ENCODE data around the gene NSG1.

NSG1 gene

GRCh38 chr4:4374388-4375098, 12.4 kb upstream of the NSG1 start:
- TF ChIP-seq CTCF (IDR thresholded peaks at IDR 0.05; ENCODE audit: borderline replicate concordance, control extremely low read depth, extremely low read depth, insufficient read depth, missing control alignments), result no peak
- in situ Hi-C loops (cut with MboI; ENCODE audit: low sequenced_read_pairs, unreplicated experiment), result no loop called here
- DNase-seq (ENCODE audit: low spot score), result no peak

GRCh38 chr4:4376074-4376473, 10.8 kb upstream of the NSG1 start:
- in situ Hi-C loops (cut with MboI; ENCODE audit: low sequenced_read_pairs, unreplicated experiment), result no loop called here
- no peak for DNase-seq (ENCODE audit: low spot score)

GRCh38 chr4:4377191-4377590, 9.7 kb upstream of the NSG1 start:
- in situ Hi-C loops (cut with MboI; ENCODE audit: low sequenced_read_pairs, unreplicated experiment), result no loop called here

More at GRCh38 chr4:4376074-4376473, 10.8 kb upstream of the NSG1 start:
- TF ChIP-seq CTCF (IDR thresholded peaks at IDR 0.05; ENCODE audit: borderline replicate concordance, control extremely low read depth, extremely low read depth, insufficient read depth, missing control alignments), result no peak

GRCh38 chr4:4377732-4378460, 9.0 kb upstream of the NSG1 start:
- no peak for TF ChIP-seq CTCF (IDR thresholded peaks at IDR 0.05; ENCODE audit: borderline replicate concordance, control extremely low read depth, extremely low read depth, insufficient read depth, missing control alignments)
- in situ Hi-C loops (cut with MboI; ENCODE audit: low sequenced_read_pairs, unreplicated experiment), result no loop called here
- no peak for DNase-seq (ENCODE audit: low spot score)

More at GRCh38 chr4:4377191-4377590, 9.7 kb upstream of the NSG1 start:
- no peak for TF ChIP-seq CTCF (IDR thresholded peaks at IDR 0.05; ENCODE audit: borderline replicate concordance, control extremely low read depth, extremely low read depth, insufficient read depth, missing control alignments)
- no peak for DNase-seq (ENCODE audit: low spot score)

GRCh38 chr4:4379540-4380087, 7.3 kb upstream of the NSG1 start:
- no peak for DNase-seq (ENCODE audit: low spot score)
- TF ChIP-seq CTCF (IDR thresholded peaks at IDR 0.05; ENCODE audit: borderline replicate concordance, control extremely low read depth, extremely low read depth, insufficient read depth, missing control alignments), result no peak
- in situ Hi-C loops (cut with MboI; ENCODE audit: low sequenced_read_pairs, unreplicated experiment), result no loop called here

GRCh38 chr4:4383085-4383484, 3.8 kb upstream of the NSG1 start:
- DNase-seq (ENCODE audit: low spot score), result no peak
- TF ChIP-seq CTCF (IDR thresholded peaks at IDR 0.05; ENCODE audit: borderline replicate concordance, control extremely low read depth, extremely low read depth, insufficient read depth, missing control alignments), result no peak
- in situ Hi-C loops (cut with MboI; ENCODE audit: low sequenced_read_pairs, unreplicated experiment), result no loop called here
